Memory B cell (primary cell): ENCODE measurements around the gene YEATS2.
A peak's percentile ranks its signal among the peaks of the same experiment; 100 is the strongest.
"Not testable (repeated sequence)": the region's sequence is repeated elsewhere in the genome, so short reads cannot be mapped to it uniquely, and the experiment has no call there.

Source experiments
- ATAC-seq: fragments of 150-1000 bp; cut with Tn5 transposase; 2 replicates; pipeline ENCODE4 v1.10.0; 2021; ENCODE audit warnings: low read depth, mild to moderate bottlenecking, moderate library complexity
- DNase-seq, 2 donors: peaks; one replicate each; pipeline ENCODE4 v3.0.0; 2022; ENCODE audit warnings: low spot score in 2 of 2
- H3K27ac Mint-ChIP-seq: one replicate; pipeline ENCODE4 v1.8.0; 2022; ENCODE audit warnings: mild to moderate bottlenecking, moderate library complexity, mixed read lengths
- H3K27me3 Mint-ChIP-seq: one replicate; pipeline ENCODE4 v1.8.0; 2022; ENCODE audit warnings: mixed read lengths
- H3K36me3 Mint-ChIP-seq: one replicate; pipeline ENCODE4 v1.8.0; 2022; ENCODE audit warnings: mild to moderate bottlenecking, mixed read lengths
- H3K4me1 Mint-ChIP-seq: one replicate; pipeline ENCODE4 v1.8.0; 2022; ENCODE audit warnings: mixed read lengths
- H3K4me3 Mint-ChIP-seq: one replicate; pipeline ENCODE4 v1.8.0; 2022; ENCODE audit warnings: mild to moderate bottlenecking, moderate library complexity, mixed read lengths
- H3K9me3 Mint-ChIP-seq: one replicate; pipeline ENCODE4 v1.8.0; 2022; ENCODE audit warnings: mixed read lengths

Gene YEATS2

GRCh38 chr3:183697123-183697609, 431 bp upstream of the YEATS2 start:
- DNase-seq (no peak), ATAC-seq (peak; percentile 44)
- H3K4me1 Mint-ChIP-seq = peaks cover 23% of the 10 kb centered on the region
- no peaks in the 10 kb centered on the region for H3K9me3 Mint-ChIP-seq
- H3K27me3 Mint-ChIP-seq = peaks cover 1% of the 10 kb centered on the region
- peak overlapping the region; percentile 86 for H3K4me3 Mint-ChIP-seq
- H3K27ac Mint-ChIP-seq = peak overlapping the region; percentile 84
- peaks cover 7% of the 10 kb centered on the region for H3K36me3 Mint-ChIP-seq

GRCh38 chr3:183698318-183698751, 738 bp downstream of the YEATS2 start:
- peak overlapping the region; percentile 39 for H3K27ac Mint-ChIP-seq
- H3K4me3 Mint-ChIP-seq = peak overlapping the region; percentile 75
- H3K36me3 Mint-ChIP-seq = peaks cover 7% of the 10 kb centered on the region
- ATAC-seq = peak; percentile 37
- H3K27me3 Mint-ChIP-seq = peaks cover 1% of the 10 kb centered on the region
- peaks cover 23% of the 10 kb centered on the region for H3K4me1 Mint-ChIP-seq
- peak; percentile 14 to 33 for DNase-seq
- no peaks in the 10 kb centered on the region for H3K9me3 Mint-ChIP-seq

GRCh38 chr3:183698756-183699155, 1.2 kb downstream of the YEATS2 start:
- H3K27me3 Mint-ChIP-seq = peaks cover 1% of the 10 kb centered on the region
- peaks cover 7% of the 10 kb centered on the region for H3K36me3 Mint-ChIP-seq
- no peak for DNase-seq
- H3K4me3 Mint-ChIP-seq = peak overlapping the region; percentile 75
- H3K27ac Mint-ChIP-seq = peak overlapping the region; percentile 39
- H3K9me3 Mint-ChIP-seq = no peaks in the 10 kb centered on the region
- H3K4me1 Mint-ChIP-seq = peaks cover 23% of the 10 kb centered on the region
- peak; percentile 31 for ATAC-seq

- Mint-ChIP-seq H3K9me3 (no peaks in the 10 kb centered on the region), H3K27me3 (peaks cover 1% of the 10 kb centered on the region), H3K36me3 (peaks cover 7% of the 10 kb centered on the region), H3K4me1 (peaks cover 27% of the 10 kb centered on the region), H3K4me3 (peak overlapping the region; percentile 75), H3K27ac (peak overlapping the region; percentile 39)
- ATAC-seq (no peak), DNase-seq (no peak)
Observed at GRCh38 chr3:183699238-183699947, 1.8 kb downstream of the YEATS2 start.

- no peak overlapping the region for H3K4me3 Mint-ChIP-seq
Observed at GRCh38 chr3:183701744-183702143, 4.1 kb downstream of the YEATS2 start.

GRCh38 chr3:183703892-183704291, 6.3 kb downstream of the YEATS2 start:
- not testable (repeated sequence) for H3K27ac Mint-ChIP-seq, H3K27me3 Mint-ChIP-seq, H3K4me3 Mint-ChIP-seq, ATAC-seq, H3K9me3 Mint-ChIP-seq, H3K36me3 Mint-ChIP-seq, DNase-seq
- peaks cover 17% of the 10 kb centered on the region for H3K4me1 Mint-ChIP-seq

More at GRCh38 chr3:183701744-183702143, 4.1 kb downstream of the YEATS2 start:
- H3K9me3 Mint-ChIP-seq = no peaks in the 10 kb centered on the region
- DNase-seq = no peak
- ATAC-seq = no peak
- H3K36me3 Mint-ChIP-seq = peaks cover 7% of the 10 kb centered on the region
- peak overlapping the region; percentile 32 for H3K27ac Mint-ChIP-seq
- peaks cover 27% of the 10 kb centered on the region for H3K4me1 Mint-ChIP-seq
- H3K27me3 Mint-ChIP-seq = no peaks in the 10 kb centered on the region

- no peaks in the 10 kb centered on the region for H3K9me3 Mint-ChIP-seq
- H3K36me3 Mint-ChIP-seq = peaks cover 4% of the 10 kb centered on the region
- no peaks in the 10 kb centered on the region for H3K27me3 Mint-ChIP-seq
- ATAC-seq = no peak
- no peak for DNase-seq
- H3K4me3 Mint-ChIP-seq = no peak overlapping the region
- no peak overlapping the region for H3K27ac Mint-ChIP-seq
- no peaks in the 10 kb centered on the region for H3K4me1 Mint-ChIP-seq
Observed at GRCh38 chr3:183710231-183710630, 12.6 kb downstream of the YEATS2 start.

GRCh38 chr3:183711516-183711915, 13.9 kb downstream of the YEATS2 start:
- Mint-ChIP-seq H3K4me3 (no peak overlapping the region), H3K4me1 (no peaks in the 10 kb centered on the region), H3K27ac (no peak overlapping the region), H3K27me3 (no peaks in the 10 kb centered on the region), H3K36me3 (peaks cover 5% of the 10 kb centered on the region), H3K9me3 (no peaks in the 10 kb centered on the region)
- ATAC-seq = no peak
- DNase-seq = no peak

- no peak overlapping the region for H3K27ac Mint-ChIP-seq
Observed at GRCh38 chr3:183714622-183715021, 17.0 kb downstream of the YEATS2 start.

GRCh38 chr3:183718012-183718411, 20.4 kb downstream of the YEATS2 start:
- DNase-seq = no peak
- Mint-ChIP-seq H3K27me3 (no peaks in the 10 kb centered on the region), H3K36me3 (peaks cover 30% of the 10 kb centered on the region), H3K4me1 (no peaks in the 10 kb centered on the region), H3K27ac (no peak overlapping the region), H3K9me3 (no peaks in the 10 kb centered on the region), H3K4me3 (no peak overlapping the region)
- no peak for ATAC-seq

More at GRCh38 chr3:183714622-183715021, 17.0 kb downstream of the YEATS2 start:
- ATAC-seq (no peak), DNase-seq (no peak)
- Mint-ChIP-seq H3K36me3 (peaks cover 13% of the 10 kb centered on the region), H3K4me3 (no peak overlapping the region), H3K27me3 (no peaks in the 10 kb centered on the region), H3K4me1 (no peaks in the 10 kb centered on the region), H3K9me3 (no peaks in the 10 kb centered on the region)

- Mint-ChIP-seq H3K4me1 (no peaks in the 10 kb centered on the region), H3K4me3 (no peak overlapping the region), H3K27ac (no peak overlapping the region), H3K9me3 (no peaks in the 10 kb centered on the region), H3K27me3 (no peaks in the 10 kb centered on the region), H3K36me3 (peaks cover 37% of the 10 kb centered on the region)
- DNase-seq = no peak
- no peak for ATAC-seq
Observed at GRCh38 chr3:183725387-183725786, 27.8 kb downstream of the YEATS2 start.

- ATAC-seq = no peak
- Mint-ChIP-seq H3K36me3 (peaks cover 25% of the 10 kb centered on the region), H3K4me3 (no peak overlapping the region), H3K27me3 (no peaks in the 10 kb centered on the region), H3K4me1 (no peaks in the 10 kb centered on the region), H3K27ac (no peak overlapping the region), H3K9me3 (no peaks in the 10 kb centered on the region)
- no peak for DNase-seq
Observed at GRCh38 chr3:183728204-183728603, 30.6 kb downstream of the YEATS2 start.

GRCh38 chr3:183730361-183730760, 32.8 kb downstream of the YEATS2 start:
- no peaks in the 10 kb centered on the region for H3K4me1 Mint-ChIP-seq
- H3K36me3 Mint-ChIP-seq = peaks cover 32% of the 10 kb centered on the region
- H3K4me3 Mint-ChIP-seq = no peak overlapping the region
- no peak for ATAC-seq
- no peaks in the 10 kb centered on the region for H3K9me3 Mint-ChIP-seq
- H3K27me3 Mint-ChIP-seq = no peaks in the 10 kb centered on the region
- no peak for DNase-seq
- H3K27ac Mint-ChIP-seq = no peak overlapping the region

GRCh38 chr3:183731611-183732010, 34.0 kb downstream of the YEATS2 start:
- no peaks in the 10 kb centered on the region for H3K4me1 Mint-ChIP-seq
- no peaks in the 10 kb centered on the region for H3K27me3 Mint-ChIP-seq
- H3K4me3 Mint-ChIP-seq = no peak overlapping the region
- no peak for DNase-seq
- peaks cover 34% of the 10 kb centered on the region for H3K36me3 Mint-ChIP-seq
- no peak overlapping the region for H3K27ac Mint-ChIP-seq
- no peaks in the 10 kb centered on the region for H3K9me3 Mint-ChIP-seq
- ATAC-seq = no peak

- Mint-ChIP-seq H3K27me3 (no peaks in the 10 kb centered on the region), H3K4me3 (no peak overlapping the region), H3K27ac (no peak overlapping the region), H3K9me3 (no peaks in the 10 kb centered on the region), H3K4me1 (no peaks in the 10 kb centered on the region), H3K36me3 (peaks cover 43% of the 10 kb centered on the region)
- DNase-seq = no peak
- no peak for ATAC-seq
Observed at GRCh38 chr3:183733553-183733952, 36.0 kb downstream of the YEATS2 start.
